MM.1S (cell line): Measurements from ENCODE around the gene NBPF1.
"Not testable (repeated sequence)": the region's sequence is repeated elsewhere in the genome, so short reads cannot be mapped to it uniquely, and the experiment has no call there.

Experiments
- DNase-seq: peaks from one replicate; pipeline ENCODE4 v3.0.0-alpha.2; 2015
- H2AFZ ChIP-seq: fragments of 300-600 bp; sonication (generic); 2 replicates; pipeline ENCODE4 v1.6.0; 2016; ENCODE audit warnings: antibody characterized with exemption, low read length
- H3F3A ChIP-seq: fragments of 300-600 bp; sonication (generic); 2 replicates; pipeline ENCODE4 v1.6.1; 2016; ENCODE audit warnings: mild to moderate bottlenecking, antibody characterized with exemption, low read length, moderate library complexity, mixed read lengths; ENCODE audit not compliant: insufficient read depth
- H3K27ac ChIP-seq: fragments of 300-600 bp; sonication (generic); 2 replicates; pipeline ENCODE4 v1.5.1; 2016; ENCODE audit warnings: mild to moderate bottlenecking, low read length
- H3K27me3 ChIP-seq: fragments of 300-600 bp; sonication (generic); replicated peaks from 2 replicates; pipeline ENCODE4 v1.6.0; 2016; ENCODE audit warnings: low read length; ENCODE audit not compliant: insufficient read depth
- H3K36me3 ChIP-seq: fragments of 300-600 bp; sonication (generic); replicated peaks from 2 replicates; pipeline ENCODE4 v1.6.1; 2016; ENCODE audit warnings: mild to moderate bottlenecking, low read length, mixed read lengths; ENCODE audit not compliant: insufficient read depth
- H3K4me1 ChIP-seq: fragments of 300-600 bp; sonication (generic); 2 replicates; pipeline ENCODE4 v1.6.1; 2016; ENCODE audit warnings: low read length, mixed read lengths
- H3K4me2 ChIP-seq: fragments of 300-600 bp; sonication (generic); 2 replicates; pipeline ENCODE4 v1.6.0; 2016; ENCODE audit warnings: low read depth, low read length
- H3K4me3 ChIP-seq: fragments of 300-600 bp; sonication (generic); 2 replicates; pipeline ENCODE4 v1.5.1; 2016; ENCODE audit warnings: low read length, mixed read lengths
- H3K79me2 ChIP-seq: fragments of 300-600 bp; sonication (generic); 2 replicates; pipeline ENCODE4 v1.6.1; 2016; ENCODE audit warnings: mixed run types, low read length, mixed read lengths
- H3K9ac ChIP-seq: fragments of 300-600 bp; sonication (generic); 2 replicates; pipeline ENCODE4 v1.6.1; 2016; ENCODE audit warnings: low read length, mixed read lengths
- H3K9me2 ChIP-seq: fragments of 300-600 bp; sonication (generic); replicated peaks from 2 replicates; pipeline ENCODE4 v1.6.1; 2016; ENCODE audit warnings: mild to moderate bottlenecking, low read length, mixed read lengths; ENCODE audit not compliant: insufficient read depth
- H3K9me3 ChIP-seq: fragments of 300-600 bp; sonication (generic); replicated peaks from 2 replicates; pipeline ENCODE4 v1.6.1; 2016; ENCODE audit warnings: mild to moderate bottlenecking, low read length, mixed read lengths; ENCODE audit not compliant: insufficient read depth
- H4K20me1 ChIP-seq: fragments of 300-600 bp; sonication (generic); 2 replicates; pipeline ENCODE4 v1.6.1; 2016; ENCODE audit warnings: mild to moderate bottlenecking, low read length, moderate library complexity, mixed read lengths; ENCODE audit not compliant: insufficient read depth
- EZH2 ChIP-seq: fragments of 300-600 bp; sonication (generic); optimal IDR thresholded peaks from 2 replicates; pipeline ENCODE3; 2017; ENCODE audit warnings: low read depth, mild to moderate bottlenecking, antibody characterized with exemption, low read length, mixed read lengths
- EZH2phosphoT487 ChIP-seq: fragments of 300-600 bp; sonication (generic); IDR thresholded peaks from 2 replicates; pipeline ENCODE4 v1.6.1; 2018; ENCODE audit warnings: antibody characterized with exemption, low read length
- TF ChIP-seq, protein P1 (sequence below): fragments of 300-600 bp; sonication (generic); IDR thresholded peaks from 2 replicates; pipeline ENCODE4 v1.5.1; 2016; ENCODE audit warnings: antibody characterized with exemption, low read length, mixed read lengths

The NBPF1 gene

DNA sequence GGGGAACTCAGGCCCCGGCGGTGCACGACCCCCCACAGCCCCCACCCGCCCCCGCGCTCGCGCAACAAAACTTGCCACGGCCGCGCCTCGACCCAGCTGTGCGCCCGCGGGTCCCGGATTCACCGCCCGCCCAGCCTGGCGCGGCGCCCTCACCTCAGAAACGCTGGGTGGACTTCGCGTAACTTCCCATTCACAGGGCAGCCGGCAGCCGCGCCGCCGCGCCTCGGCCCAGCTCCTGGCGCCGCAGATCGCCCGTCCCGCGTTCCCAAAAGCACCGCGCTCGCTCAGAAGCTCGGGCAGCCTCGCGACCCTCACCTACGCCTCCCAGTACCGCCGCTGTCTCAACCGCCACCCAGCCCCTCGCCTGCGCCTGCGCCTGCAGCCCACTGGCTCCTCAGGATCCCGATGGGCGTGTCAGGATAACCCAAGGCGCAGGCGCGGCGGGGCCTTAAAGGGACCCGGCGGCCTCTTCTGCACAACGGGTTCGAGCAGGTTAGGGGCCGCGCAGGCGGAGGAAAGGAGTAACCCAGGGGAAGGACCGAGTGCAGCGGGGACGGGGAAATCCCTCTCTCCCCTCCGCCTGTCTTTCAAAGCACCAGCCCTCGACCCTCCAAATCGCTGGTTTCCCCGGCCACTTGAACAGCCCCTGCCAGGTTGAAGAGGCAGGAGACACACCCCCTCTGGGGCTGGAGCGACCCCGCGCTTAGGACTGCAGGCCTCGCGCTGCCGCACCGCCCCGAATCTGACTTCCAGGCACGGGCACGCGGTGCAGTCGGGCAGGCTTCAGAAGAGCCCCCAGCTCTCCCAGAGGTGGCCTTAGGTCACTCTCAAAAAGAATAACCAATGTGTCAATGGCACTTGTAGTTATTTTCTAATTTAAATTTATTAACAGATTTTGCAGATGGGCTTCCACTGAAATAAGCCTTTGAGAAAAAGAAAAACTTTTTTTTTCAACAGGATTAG lies at the start of gene NBPF1:
TSS of gene NBPF1 (minus strand) at position 380 of the 963 bp plus-strand sequence.
- Histone ChIP-seq H3K79me2 (no peaks in the 10 kb centered on the region), H2AFZ (peak within 1 kb of the TSS; percentile 91), H3K9me3 (no peaks in the 10 kb centered on the region), H4K20me1 (no peaks in the 10 kb centered on the region), H3K27me3 (peaks cover 27% of the 10 kb centered on the region), H3K27ac (no peak within 1 kb of the TSS), H3K36me3 (no peaks in the 10 kb centered on the region), H3K9me2 (no peaks in the 10 kb centered on the region), H3K9ac (peak within 1 kb of the TSS; percentile 34; the same call in 1 of the 2 replicates), H3K4me2 (peak within 1 kb of the TSS; percentile 95), H3F3A (no peaks in the 10 kb centered on the region), H3K4me1 (peaks cover 10% of the 10 kb centered on the region), H3K4me3 (peak within 1 kb of the TSS; percentile 69)
- DNase-seq: peak; percentile 99
- TF ChIP-seq, protein P1, sequence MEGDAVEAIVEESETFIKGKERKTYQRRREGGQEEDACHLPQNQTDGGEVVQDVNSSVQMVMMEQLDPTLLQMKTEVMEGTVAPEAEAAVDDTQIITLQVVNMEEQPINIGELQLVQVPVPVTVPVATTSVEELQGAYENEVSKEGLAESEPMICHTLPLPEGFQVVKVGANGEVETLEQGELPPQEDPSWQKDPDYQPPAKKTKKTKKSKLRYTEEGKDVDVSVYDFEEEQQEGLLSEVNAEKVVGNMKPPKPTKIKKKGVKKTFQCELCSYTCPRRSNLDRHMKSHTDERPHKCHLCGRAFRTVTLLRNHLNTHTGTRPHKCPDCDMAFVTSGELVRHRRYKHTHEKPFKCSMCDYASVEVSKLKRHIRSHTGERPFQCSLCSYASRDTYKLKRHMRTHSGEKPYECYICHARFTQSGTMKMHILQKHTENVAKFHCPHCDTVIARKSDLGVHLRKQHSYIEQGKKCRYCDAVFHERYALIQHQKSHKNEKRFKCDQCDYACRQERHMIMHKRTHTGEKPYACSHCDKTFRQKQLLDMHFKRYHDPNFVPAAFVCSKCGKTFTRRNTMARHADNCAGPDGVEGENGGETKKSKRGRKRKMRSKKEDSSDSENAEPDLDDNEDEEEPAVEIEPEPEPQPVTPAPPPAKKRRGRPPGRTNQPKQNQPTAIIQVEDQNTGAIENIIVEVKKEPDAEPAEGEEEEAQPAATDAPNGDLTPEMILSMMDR: no peak; the same call in 1 of the 2 replicates
- TF ChIP-seq EZH2phosphoT487 (no peak), EZH2 (no peak)

DNA sequence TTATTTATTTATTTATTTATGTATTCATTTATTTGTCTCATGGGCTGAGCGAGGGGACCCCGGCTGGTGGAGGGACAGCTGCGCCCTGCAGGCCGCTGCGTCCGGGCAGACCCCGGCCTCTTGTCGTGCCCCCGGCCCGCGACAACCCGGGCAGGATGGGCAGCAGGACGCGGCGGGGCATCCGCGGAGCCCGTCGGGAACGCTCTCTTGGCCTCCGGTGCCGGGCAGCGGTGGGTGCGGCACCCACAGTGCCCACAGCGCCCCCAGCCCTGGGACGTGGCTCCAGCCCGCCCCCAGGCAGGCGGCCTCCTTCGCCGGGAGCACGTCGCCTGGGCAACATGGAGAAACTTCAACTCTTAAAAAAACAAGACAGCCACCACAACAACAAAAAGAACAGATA lies 44.9 kb upstream of the NBPF1 start:
- not testable (repeated sequence) for H3K4me1 ChIP-seq, H3K4me3 ChIP-seq, DNase-seq, H4K20me1 ChIP-seq, H3K9me2 ChIP-seq, H3K36me3 ChIP-seq, H3K9me3 ChIP-seq, H3K4me2 ChIP-seq, H2AFZ ChIP-seq, H3K27ac ChIP-seq, H3K27me3 ChIP-seq, H3K79me2 ChIP-seq, H3K9ac ChIP-seq, H3F3A ChIP-seq

DNA sequence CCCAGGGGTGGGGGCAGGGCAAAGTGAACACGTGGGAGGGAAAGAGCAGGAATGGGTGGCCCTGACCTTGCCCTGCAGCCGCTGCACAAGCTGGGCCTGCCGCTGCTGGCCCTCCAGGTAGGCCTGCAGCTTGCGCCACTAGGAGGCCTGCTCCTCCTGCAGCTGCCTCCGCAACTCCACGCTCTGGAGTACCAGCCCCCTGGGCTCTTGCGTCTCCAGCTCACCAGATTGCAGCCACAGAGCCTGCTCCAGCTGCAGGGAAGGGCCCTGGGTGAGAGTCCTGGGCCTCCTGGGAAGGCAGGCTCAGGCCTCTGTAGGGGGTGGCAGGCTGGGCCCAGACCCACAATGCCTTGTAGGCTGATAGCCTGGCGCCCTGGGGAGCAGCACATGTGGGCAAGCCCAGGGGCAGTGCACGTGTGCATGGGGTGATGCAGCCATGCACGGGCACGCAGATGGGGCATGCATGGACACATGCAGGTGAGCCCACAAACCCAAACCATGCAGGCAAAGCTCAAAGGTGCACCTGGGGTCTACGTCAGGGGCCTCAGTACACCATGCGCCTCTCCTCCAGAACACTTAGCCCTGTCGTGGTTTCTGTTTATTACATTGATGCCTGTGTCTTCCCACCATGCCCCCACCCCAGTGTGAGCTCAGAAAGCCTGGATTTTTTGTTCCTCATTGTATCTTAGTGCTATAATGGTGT lies 43.8 kb upstream of the NBPF1 start:
- H3K9me2 ChIP-seq, H3K79me2 ChIP-seq, H3F3A ChIP-seq, H4K20me1 ChIP-seq, H3K27me3 ChIP-seq, H3K27ac ChIP-seq, H3K36me3 ChIP-seq, H3K4me1 ChIP-seq, H3K4me2 ChIP-seq, H2AFZ ChIP-seq, H3K9me3 ChIP-seq, H3K9ac ChIP-seq, DNase-seq, H3K4me3 ChIP-seq: not testable (repeated sequence)

DNA sequence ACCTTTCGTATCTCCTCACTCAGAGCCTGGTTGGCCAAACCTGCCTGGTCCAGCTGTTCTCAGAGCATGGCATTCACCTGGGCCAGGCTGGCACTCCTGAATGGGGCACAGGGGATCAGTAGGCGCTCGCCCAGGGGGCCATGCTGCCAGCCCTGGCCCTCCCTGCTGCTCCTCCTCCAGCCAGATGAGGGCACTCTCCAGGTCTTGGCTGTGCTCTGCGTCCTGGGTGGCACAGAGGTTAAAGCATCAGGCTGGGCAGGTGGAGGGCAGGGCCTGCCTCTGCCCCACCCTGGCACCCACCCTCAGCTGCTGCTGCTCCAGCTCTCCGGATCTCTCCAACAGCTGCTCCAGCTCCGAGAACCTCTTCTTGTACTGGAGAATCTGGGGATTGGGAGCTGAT lies 43.2 kb upstream of the NBPF1 start:
- H4K20me1 ChIP-seq, H3K4me1 ChIP-seq, H3F3A ChIP-seq, H3K9ac ChIP-seq, H3K27ac ChIP-seq, H3K4me2 ChIP-seq, H3K36me3 ChIP-seq, H3K9me3 ChIP-seq, H3K79me2 ChIP-seq, H2AFZ ChIP-seq, H3K27me3 ChIP-seq, H3K4me3 ChIP-seq, H3K9me2 ChIP-seq, DNase-seq: not testable (repeated sequence)

DNA sequence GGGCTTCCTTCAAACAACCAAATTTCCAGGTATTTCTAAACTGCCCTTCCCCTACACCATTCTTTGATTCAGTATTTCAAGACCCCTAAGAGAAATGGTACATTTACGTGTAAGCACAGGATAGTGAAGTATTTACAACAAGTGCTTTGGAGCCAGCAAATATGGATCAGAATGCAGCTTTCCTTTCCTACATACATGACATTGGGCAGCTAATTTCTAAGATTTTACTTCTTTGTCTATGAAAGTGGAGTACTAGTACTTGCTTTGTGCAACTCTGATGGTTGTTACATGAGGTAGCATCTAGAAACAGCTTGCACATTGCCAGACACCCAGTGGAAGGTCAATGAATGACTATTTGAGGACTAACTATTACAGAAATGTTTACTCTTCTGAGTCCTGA lies 38.2 kb upstream of the NBPF1 start:
- not testable (repeated sequence) for H3K27me3 ChIP-seq, H3K36me3 ChIP-seq, H3K4me1 ChIP-seq, H3F3A ChIP-seq, H3K9me3 ChIP-seq, H4K20me1 ChIP-seq, H3K4me3 ChIP-seq, H3K9me2 ChIP-seq, H2AFZ ChIP-seq, H3K9ac ChIP-seq, H3K4me2 ChIP-seq, H3K27ac ChIP-seq, H3K79me2 ChIP-seq
- peak; percentile 23 for DNase-seq

DNA sequence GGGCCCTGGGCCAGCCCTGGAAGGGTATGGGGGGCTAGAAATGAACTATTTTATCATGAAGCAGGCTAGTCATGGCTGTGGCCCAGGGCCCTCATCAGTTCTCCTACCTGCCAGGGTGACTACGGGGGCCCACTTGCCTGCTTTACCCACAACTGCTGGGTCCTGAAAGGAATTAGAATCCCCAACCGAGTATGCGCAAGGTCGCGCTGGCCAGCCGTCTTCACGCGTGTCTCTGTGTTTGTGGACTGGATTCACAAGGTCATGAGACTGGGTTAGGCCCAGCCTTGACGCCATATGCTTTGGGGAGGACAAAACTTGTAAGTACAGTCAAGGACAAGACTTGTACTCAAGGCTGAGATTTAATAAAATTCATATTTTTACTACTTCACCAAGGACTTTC lies 36.6 kb upstream of the NBPF1 start:
- not testable (repeated sequence) for H3F3A ChIP-seq, H3K4me1 ChIP-seq, H3K27ac ChIP-seq, H4K20me1 ChIP-seq, H2AFZ ChIP-seq, H3K4me2 ChIP-seq, H3K79me2 ChIP-seq, H3K4me3 ChIP-seq, H3K27me3 ChIP-seq, H3K9me2 ChIP-seq, H3K9ac ChIP-seq, DNase-seq, H3K36me3 ChIP-seq, H3K9me3 ChIP-seq

DNA sequence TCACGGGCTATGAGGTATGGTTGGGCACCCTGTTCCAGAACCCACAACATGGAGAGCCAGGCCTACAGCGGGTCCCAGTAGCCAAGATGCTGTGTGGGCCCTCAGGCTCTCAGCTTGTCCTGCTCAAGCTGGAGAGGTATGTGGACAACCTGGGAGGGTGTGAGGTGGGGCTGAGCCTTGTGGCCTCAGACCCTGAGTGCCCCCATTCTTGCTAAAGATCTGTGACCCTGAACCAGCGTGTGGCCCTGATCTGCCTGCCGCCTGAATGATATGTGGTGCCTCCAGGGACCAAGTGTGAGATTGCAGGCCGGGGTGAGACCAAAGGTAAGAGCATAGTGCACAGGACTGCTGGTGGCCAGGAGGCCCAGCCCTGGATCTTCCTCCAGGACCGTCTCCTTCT lies 36.0 kb upstream of the NBPF1 start:
- not testable (repeated sequence) for H3K27me3 ChIP-seq, H3K4me3 ChIP-seq, H3K36me3 ChIP-seq, H2AFZ ChIP-seq, H3F3A ChIP-seq, DNase-seq, H3K9me2 ChIP-seq, H3K79me2 ChIP-seq, H3K4me2 ChIP-seq, H3K27ac ChIP-seq, H3K9me3 ChIP-seq, H4K20me1 ChIP-seq, H3K4me1 ChIP-seq, H3K9ac ChIP-seq
